ENCODE data around the gene PPIL1. TPM values are rescaled to one million over a fixed set of nuclear protein-coding genes. Genes with fewer than 3 reads are reported as not detected.

Gene PPIL1
- total RNA-seq, 1 donor from 2014 or later, result 49.5 TPM

DNA sequence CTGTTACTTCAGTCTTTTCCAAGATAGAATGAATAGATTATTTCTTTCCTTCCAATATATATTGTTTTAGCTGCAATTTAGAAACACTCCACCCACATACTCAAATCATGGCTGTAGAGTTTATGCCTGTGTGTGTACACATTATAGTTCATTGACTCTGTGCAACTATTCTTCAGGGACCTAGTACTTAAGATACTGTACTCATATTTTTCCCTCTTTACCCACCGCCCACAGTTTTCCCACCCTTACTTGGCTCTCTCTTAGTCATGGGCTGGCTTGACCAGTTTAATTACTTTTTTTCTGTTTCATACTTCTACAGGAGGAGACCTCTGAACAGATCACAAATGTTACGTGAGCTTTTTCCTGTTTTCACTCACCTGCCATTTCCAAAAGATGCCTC lies 41.5 kb upstream of the PPIL1 start:
- no peak overlapping the region for H3K4me3 ChIP-seq (ENCODE audit: low read depth, low read length)
- TF ChIP-seq, protein P1, sequence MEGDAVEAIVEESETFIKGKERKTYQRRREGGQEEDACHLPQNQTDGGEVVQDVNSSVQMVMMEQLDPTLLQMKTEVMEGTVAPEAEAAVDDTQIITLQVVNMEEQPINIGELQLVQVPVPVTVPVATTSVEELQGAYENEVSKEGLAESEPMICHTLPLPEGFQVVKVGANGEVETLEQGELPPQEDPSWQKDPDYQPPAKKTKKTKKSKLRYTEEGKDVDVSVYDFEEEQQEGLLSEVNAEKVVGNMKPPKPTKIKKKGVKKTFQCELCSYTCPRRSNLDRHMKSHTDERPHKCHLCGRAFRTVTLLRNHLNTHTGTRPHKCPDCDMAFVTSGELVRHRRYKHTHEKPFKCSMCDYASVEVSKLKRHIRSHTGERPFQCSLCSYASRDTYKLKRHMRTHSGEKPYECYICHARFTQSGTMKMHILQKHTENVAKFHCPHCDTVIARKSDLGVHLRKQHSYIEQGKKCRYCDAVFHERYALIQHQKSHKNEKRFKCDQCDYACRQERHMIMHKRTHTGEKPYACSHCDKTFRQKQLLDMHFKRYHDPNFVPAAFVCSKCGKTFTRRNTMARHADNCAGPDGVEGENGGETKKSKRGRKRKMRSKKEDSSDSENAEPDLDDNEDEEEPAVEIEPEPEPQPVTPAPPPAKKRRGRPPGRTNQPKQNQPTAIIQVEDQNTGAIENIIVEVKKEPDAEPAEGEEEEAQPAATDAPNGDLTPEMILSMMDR (IDR thresholded peaks at IDR 0.05; ENCODE audit: insufficient read depth, low read length, poor library complexity, severe bottlenecking), result no peak
- no peak for DNase-seq (ENCODE audit: low read depth)
- no peaks in the 10 kb centered on the region for H3K36me3 ChIP-seq (ENCODE audit: control insufficient read depth, insufficient read depth, low read length)
- no peaks in the 10 kb centered on the region for H3K27me3 ChIP-seq (ENCODE audit: control insufficient read depth, insufficient read depth, low read length)

DNA sequence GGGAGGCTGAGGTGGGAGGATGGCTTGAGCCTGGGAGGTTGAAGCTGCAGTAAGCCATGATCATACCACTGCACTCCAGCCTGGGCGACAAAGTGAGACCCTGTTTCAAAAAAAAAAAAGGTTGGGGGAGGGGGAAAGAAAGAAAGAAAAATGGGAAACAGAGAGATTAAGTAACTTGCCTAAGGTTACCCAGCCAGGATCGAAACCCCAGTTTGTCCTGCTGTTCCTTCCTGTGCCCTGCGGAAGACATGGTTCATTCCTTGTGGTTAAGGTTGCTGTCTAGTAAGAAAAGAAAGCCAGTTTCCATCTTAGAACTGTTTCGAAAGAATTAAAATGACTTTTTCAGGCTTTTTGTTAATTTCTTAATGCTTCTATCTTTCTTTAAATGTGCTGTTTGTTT lies 41.0 kb upstream of the PPIL1 start:
- no peak for DNase-seq (ENCODE audit: low read depth)
- no peaks in the 10 kb centered on the region for H3K36me3 ChIP-seq (ENCODE audit: control insufficient read depth, insufficient read depth, low read length)
- H3K27me3 ChIP-seq (ENCODE audit: control insufficient read depth, insufficient read depth, low read length), result no peaks in the 10 kb centered on the region
- no peak overlapping the region for H3K4me3 ChIP-seq (ENCODE audit: low read depth, low read length)
- TF ChIP-seq, protein P1 (IDR thresholded peaks at IDR 0.05; ENCODE audit: insufficient read depth, low read length, poor library complexity, severe bottlenecking), result no peak

DNA sequence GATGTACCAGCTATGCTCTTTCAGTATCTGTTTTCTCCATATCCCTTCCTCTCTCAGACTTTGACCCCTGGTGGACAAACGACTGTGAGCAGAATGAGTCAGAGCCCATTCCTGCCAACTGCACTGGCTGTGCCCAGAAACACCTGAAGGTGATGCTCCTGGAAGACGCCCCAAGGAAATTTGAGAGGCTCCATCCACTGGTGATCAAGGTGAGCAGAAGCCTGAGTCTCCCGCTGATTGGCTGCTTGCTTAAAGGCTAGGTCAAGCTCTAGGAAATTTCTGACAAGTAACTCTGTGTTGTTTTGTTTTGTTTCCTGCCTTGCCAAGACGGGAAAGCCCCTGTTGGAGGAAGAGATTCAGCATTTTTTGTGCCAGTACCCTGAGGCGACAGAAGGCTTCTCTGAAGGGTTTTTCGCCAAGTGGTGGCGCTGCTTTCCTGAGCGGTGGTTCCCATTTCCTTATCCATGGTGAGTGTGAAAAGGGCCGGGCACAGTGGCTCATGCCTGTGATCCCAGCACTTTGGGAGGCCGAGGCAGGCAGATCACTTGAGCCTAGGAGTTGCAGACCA lies 39.7 kb upstream of the PPIL1 start:
- Histone ChIP-seq H3K4me3 (ENCODE audit: low read depth, low read length) (no peak overlapping the region), H3K36me3 (ENCODE audit: control insufficient read depth, insufficient read depth, low read length) (no peaks in the 10 kb centered on the region), H3K27me3 (ENCODE audit: control insufficient read depth, insufficient read depth, low read length) (no peaks in the 10 kb centered on the region)
- TF ChIP-seq, protein P1 (IDR thresholded peaks at IDR 0.05; ENCODE audit: insufficient read depth, low read length, poor library complexity, severe bottlenecking), result peak; percentile 43
- DNase-seq (ENCODE audit: low read depth), result peak; percentile 51

DNA sequence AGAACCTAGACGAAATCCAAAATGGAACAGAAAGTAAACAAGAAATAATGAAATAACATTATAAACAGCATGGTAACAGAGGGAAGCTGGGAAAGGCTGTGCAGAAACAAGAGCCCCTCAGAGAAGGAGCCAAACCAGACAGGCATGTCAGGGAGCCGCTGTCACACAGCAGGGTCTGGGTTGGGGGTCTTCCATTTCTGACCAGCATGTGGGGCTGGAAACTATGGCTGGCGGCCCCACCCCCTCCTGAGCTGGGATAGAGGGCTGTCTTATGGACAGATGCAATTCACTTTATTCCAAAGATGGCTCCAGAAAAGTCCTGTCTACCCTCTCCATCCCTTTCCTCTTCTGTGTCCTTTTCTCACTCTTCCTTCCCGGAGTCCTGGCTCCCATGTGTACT lies 38.5 kb upstream of the PPIL1 start:
- DNase-seq (ENCODE audit: low read depth), result no peak
- TF ChIP-seq, protein P1 (IDR thresholded peaks at IDR 0.05; ENCODE audit: insufficient read depth, low read length, poor library complexity, severe bottlenecking), result no peak

DNA sequence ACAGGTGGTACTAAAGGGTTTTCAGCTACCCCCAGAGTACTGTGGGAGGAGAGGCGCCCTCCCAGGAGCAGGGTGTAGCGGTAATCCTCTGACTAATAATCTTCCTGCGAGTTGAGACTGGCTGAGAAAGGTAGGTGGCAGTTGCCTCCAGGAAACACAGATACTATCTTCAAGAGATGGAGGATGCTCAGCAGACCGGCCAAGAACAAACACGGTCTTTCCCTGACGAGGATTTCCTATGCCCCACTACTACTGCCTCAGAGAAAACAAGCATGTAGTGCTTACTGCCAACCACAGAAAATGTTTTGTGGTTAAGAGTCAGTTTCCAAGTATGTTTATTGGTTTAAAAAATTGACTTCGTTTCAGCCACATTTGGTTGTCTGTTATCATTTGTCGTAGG lies 38.0 kb upstream of the PPIL1 start:
- DNase-seq (ENCODE audit: low read depth), result peak; percentile 63
- H3K36me3 ChIP-seq (ENCODE audit: control insufficient read depth, insufficient read depth, low read length), result peaks cover 1% of the 10 kb centered on the region
- no peaks in the 10 kb centered on the region for H3K27me3 ChIP-seq (ENCODE audit: control insufficient read depth, insufficient read depth, low read length)
- no peak overlapping the region for H3K4me3 ChIP-seq (ENCODE audit: low read depth, low read length)
- TF ChIP-seq, protein P1 (IDR thresholded peaks at IDR 0.05; ENCODE audit: insufficient read depth, low read length, poor library complexity, severe bottlenecking), result no peak

More for the DNA sequence above, 38.5 kb upstream of the PPIL1 start:
- Histone ChIP-seq H3K4me3 (ENCODE audit: low read depth, low read length) (no peak overlapping the region), H3K36me3 (ENCODE audit: control insufficient read depth, insufficient read depth, low read length) (peaks cover 1% of the 10 kb centered on the region), H3K27me3 (ENCODE audit: control insufficient read depth, insufficient read depth, low read length) (no peaks in the 10 kb centered on the region)

DNA sequence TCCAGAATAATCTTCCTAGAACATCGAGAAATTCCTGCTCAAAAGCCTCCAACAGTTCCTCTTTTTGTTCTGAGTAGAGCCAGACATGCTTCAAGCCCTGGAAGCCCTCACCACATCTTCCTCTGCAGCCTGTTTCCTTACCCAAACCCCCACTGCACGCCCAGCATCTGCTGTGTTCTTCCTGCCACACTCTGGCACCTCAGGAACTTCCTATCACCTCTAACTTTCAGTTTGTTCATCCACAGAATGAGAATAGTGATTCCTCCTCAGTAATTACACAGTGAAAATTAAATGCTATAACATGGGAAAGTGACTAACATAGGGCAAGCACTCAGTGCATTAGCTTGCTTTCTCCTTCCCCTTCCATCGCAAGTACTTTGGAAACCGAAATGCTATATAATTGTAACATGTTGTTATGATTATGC lies 37.4 kb upstream of the PPIL1 start:
- no peak for DNase-seq (ENCODE audit: low read depth)
- Histone ChIP-seq H3K36me3 (ENCODE audit: control insufficient read depth, insufficient read depth, low read length) (peaks cover 1% of the 10 kb centered on the region), H3K4me3 (ENCODE audit: low read depth, low read length) (no peak overlapping the region), H3K27me3 (ENCODE audit: control insufficient read depth, insufficient read depth, low read length) (no peaks in the 10 kb centered on the region)
- TF ChIP-seq, protein P1 (IDR thresholded peaks at IDR 0.05; ENCODE audit: insufficient read depth, low read length, poor library complexity, severe bottlenecking), result no peak

Data from kidney epithelial cell (primary cell).